HepG2 (cell line): ENCODE measurements around the gene CCDC142. TPM values are rescaled to one million over a fixed set of nuclear protein-coding genes. Genes with fewer than 3 reads are reported as not detected.

ENCODE experiments used
- ESRRA ChIP-seq: sonication (generic); formaldehyde crosslinking; IDR thresholded peaks from 2 replicates; pipeline ENCODE4 v1.5.1; 2020; ENCODE audit warnings: mild to moderate bottlenecking, low read depth, missing genetic modification reagents
- HNRNPUL1 ChIP-seq: fragments of 200-400 bp; formaldehyde crosslinking; IDR thresholded peaks from 2 replicates; pipeline ENCODE4 v1.6.1; 2017; ENCODE audit warnings: low read depth, mild to moderate bottlenecking, low read length, moderate library complexity
- NFIB ChIP-seq: sonication (generic); formaldehyde crosslinking; IDR thresholded peaks from 2 replicates; pipeline ENCODE4 v1.9.0; 2021; ENCODE audit warnings: missing genetic modification reagents, mild to moderate bottlenecking, borderline replicate concordance
- PCBP1 ChIP-seq: fragments of 200-400 bp; formaldehyde crosslinking; IDR thresholded peaks from 2 replicates; pipeline ENCODE4 v1.6.1; 2017; ENCODE audit warnings: mild to moderate bottlenecking, low read depth, low read length, borderline replicate concordance
- PHB2 ChIP-seq: fragments of 450-650 bp; IDR thresholded peaks from 2 replicates; pipeline ENCODE4 v1.6.1; 2018; ENCODE audit not compliant: partially characterized antibody
- SPEN ChIP-seq: sonication (generic); formaldehyde crosslinking; IDR thresholded peaks from 2 replicates; pipeline ENCODE4 v1.5.1; 2020; ENCODE audit warnings: low read depth, mild to moderate bottlenecking, missing genetic modification reagents
- ZBTB46 ChIP-seq: sonication (generic); formaldehyde crosslinking; IDR thresholded peaks from 2 replicates; pipeline ENCODE4 v1.4.0; 2020; ENCODE audit warnings: mild to moderate bottlenecking, missing genetic modification reagents, borderline replicate concordance
- ZFYVE20 ChIP-seq: sonication (generic); formaldehyde crosslinking; IDR thresholded peaks from 2 replicates; pipeline ENCODE4 v1.8.0; 2023; ENCODE audit warnings: low read depth, mild to moderate bottlenecking, moderate library complexity, missing genetic modification reagents, borderline replicate concordance
- ZIK1 ChIP-seq: sonication (generic); formaldehyde crosslinking; IDR thresholded peaks from 2 replicates; pipeline ENCODE4 v1.5.0; 2020; ENCODE audit warnings: mild to moderate bottlenecking, low read depth, missing genetic modification reagents, borderline replicate concordance
- ZNF615 ChIP-seq: sonication (generic); formaldehyde crosslinking; IDR thresholded peaks from 2 replicates; pipeline ENCODE4 v1.5.0; 2020; ENCODE audit warnings: mild to moderate bottlenecking, missing genetic modification reagents, borderline replicate concordance
- ZNF709 ChIP-seq: sonication (generic); formaldehyde crosslinking; IDR thresholded peaks from 2 replicates; pipeline ENCODE4 v1.5.0; 2020; ENCODE audit warnings: mild to moderate bottlenecking, missing genetic modification reagents
- ZNF772 ChIP-seq: sonication (generic); formaldehyde crosslinking; IDR thresholded peaks from 2 replicates; pipeline ENCODE4 v1.5.0; 2020; ENCODE audit warnings: mild to moderate bottlenecking, missing genetic modification reagents
- polyA plus RNA-seq, 8 experiments: library from polyadenylated mRNA; depleted of rRNA in 3 of 8; stranded (reverse) in 7 of 8; unstranded in 1 of 8; fragments of >200 nt; fragmentation: Illumina TruSeq in 4 of 8; extraction: Trizol in 4 of 8; gene quantifications; 2 replicates each; pipeline versions ENCODE4 v1.2.1 to v1.2.3, GENCODE V29; 2011 to 2016; ENCODE audit warnings: low read depth in 4 of 8, missing spikeins in 1 of 8, mixed read lengths in 1 of 8; ENCODE audit not compliant: insufficient read depth in 1 of 8
- total RNA-seq, 5 experiments: library from RNA; depleted of rRNA; stranded (reverse); fragments of >200 nt; fragmentation: Illumina TruSeq; extraction: Trizol; gene quantifications; 2 replicates each; pipeline ENCODE4 v1.2.3, GENCODE V29; 2016; ENCODE audit warnings: low read depth in 1 of 5
- TF ChIP-seq, protein P1 (sequence below): sonication (generic); formaldehyde crosslinking; IDR thresholded peaks from 2 replicates; pipeline ENCODE4; 2020; ENCODE audit warnings: missing genetic modification reagents, mild to moderate bottlenecking, borderline replicate concordance
- TF ChIP-seq, protein P2 (sequence below): sonication (generic); IDR thresholded peaks from 2 replicates; pipeline ENCODE4 v1.6.1; 2016; ENCODE audit warnings: low read depth, borderline replicate concordance
- TF ChIP-seq, protein P3 (sequence below), 2 experiments: sonication (generic) in 1 of 2; formaldehyde crosslinking in 1 of 2; IDR thresholded peaks; 2 replicates each; pipeline versions ENCODE4 v1.6.1 to v1.9.0; 2014 to 2022; ENCODE audit warnings: antibody characterized with exemption in 1 of 2, borderline replicate concordance in 1 of 2, inconsistent platforms in 1 of 2, low read depth in 1 of 2, missing genetic modification reagents in 1 of 2

The CCDC142 gene
- total and polyA plus RNA-seq, 2 of the 13 experiments (the other 11 are each of a cell fraction or from before 2014, with no cell fraction given), result 14.7 to 30.4 TPM

DNA sequence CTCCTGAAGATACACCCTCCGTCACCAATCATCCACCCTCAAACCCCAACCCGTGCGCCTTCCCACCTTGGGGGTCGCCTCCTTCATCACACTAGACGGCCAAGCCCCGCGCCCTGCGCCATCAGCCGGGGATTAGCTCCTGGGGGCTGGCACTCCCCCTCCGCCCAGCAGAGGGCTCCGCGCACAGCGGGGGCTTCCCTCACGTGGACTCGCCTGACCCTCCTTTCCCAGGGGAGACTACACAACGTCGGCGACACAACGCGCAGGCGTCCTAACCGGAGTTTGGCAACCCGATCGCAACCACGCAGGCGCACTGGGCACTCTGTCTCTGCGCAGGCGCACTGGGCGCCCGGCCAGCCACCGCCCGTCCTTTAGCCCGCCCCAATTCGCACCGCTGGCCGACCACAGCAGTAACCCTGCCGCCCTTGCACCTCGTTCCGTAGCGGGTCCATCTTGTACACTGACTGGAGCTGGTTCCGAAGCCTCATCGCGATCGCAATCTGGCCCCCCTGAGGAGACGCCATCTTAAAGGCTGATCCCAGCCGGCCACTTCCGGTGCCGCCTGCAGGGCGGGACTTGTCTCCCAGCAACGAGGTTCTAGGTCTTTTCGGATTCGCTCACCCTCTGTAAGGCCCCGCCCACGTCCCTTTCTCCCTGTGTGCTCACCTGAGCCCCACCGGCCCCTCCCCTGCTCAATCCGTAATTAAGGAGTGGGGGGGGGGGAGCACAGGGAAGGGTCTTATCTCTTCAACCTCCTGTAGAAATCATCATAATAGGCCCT lies 24.5 kb upstream of the CCDC142 start, which contains the start of gene PCGF1 (continued):
- peak; percentile 71 for TF ChIP-seq ESRRA (CRISPR knock-in tag)
- peak; percentile 96 for TF ChIP-seq ZNF772 (CRISPR knock-in tag)
- TF ChIP-seq, protein P1, sequence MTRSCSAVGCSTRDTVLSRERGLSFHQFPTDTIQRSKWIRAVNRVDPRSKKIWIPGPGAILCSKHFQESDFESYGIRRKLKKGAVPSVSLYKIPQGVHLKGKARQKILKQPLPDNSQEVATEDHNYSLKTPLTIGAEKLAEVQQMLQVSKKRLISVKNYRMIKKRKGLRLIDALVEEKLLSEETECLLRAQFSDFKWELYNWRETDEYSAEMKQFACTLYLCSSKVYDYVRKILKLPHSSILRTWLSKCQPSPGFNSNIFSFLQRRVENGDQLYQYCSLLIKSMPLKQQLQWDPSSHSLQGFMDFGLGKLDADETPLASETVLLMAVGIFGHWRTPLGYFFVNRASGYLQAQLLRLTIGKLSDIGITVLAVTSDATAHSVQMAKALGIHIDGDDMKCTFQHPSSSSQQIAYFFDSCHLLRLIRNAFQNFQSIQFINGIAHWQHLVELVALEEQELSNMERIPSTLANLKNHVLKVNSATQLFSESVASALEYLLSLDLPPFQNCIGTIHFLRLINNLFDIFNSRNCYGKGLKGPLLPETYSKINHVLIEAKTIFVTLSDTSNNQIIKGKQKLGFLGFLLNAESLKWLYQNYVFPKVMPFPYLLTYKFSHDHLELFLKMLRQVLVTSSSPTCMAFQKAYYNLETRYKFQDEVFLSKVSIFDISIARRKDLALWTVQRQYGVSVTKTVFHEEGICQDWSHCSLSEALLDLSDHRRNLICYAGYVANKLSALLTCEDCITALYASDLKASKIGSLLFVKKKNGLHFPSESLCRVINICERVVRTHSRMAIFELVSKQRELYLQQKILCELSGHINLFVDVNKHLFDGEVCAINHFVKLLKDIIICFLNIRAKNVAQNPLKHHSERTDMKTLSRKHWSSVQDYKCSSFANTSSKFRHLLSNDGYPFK, result peak; percentile 96; the same call in 1 of the 2 replicates
- peak; percentile 93 for TF ChIP-seq SPEN
- TF ChIP-seq ZNF709 (CRISPR knock-in tag), result peak; percentile 93
- TF ChIP-seq, protein P2, sequence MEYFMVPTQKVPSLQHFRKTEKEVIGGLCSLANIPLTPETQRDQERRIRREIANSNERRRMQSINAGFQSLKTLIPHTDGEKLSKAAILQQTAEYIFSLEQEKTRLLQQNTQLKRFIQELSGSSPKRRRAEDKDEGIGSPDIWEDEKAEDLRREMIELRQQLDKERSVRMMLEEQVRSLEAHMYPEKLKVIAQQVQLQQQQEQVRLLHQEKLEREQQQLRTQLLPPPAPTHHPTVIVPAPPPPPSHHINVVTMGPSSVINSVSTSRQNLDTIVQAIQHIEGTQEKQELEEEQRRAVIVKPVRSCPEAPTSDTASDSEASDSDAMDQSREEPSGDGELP, result peak; percentile 61; the same call in 1 of the 2 replicates
- no peak for TF ChIP-seq HNRNPUL1
- peak; percentile 75; the same call in 1 of the 2 replicates for TF ChIP-seq ZFYVE20
- TF ChIP-seq ZIK1, result peak; percentile 96
- TF ChIP-seq, protein P3, sequence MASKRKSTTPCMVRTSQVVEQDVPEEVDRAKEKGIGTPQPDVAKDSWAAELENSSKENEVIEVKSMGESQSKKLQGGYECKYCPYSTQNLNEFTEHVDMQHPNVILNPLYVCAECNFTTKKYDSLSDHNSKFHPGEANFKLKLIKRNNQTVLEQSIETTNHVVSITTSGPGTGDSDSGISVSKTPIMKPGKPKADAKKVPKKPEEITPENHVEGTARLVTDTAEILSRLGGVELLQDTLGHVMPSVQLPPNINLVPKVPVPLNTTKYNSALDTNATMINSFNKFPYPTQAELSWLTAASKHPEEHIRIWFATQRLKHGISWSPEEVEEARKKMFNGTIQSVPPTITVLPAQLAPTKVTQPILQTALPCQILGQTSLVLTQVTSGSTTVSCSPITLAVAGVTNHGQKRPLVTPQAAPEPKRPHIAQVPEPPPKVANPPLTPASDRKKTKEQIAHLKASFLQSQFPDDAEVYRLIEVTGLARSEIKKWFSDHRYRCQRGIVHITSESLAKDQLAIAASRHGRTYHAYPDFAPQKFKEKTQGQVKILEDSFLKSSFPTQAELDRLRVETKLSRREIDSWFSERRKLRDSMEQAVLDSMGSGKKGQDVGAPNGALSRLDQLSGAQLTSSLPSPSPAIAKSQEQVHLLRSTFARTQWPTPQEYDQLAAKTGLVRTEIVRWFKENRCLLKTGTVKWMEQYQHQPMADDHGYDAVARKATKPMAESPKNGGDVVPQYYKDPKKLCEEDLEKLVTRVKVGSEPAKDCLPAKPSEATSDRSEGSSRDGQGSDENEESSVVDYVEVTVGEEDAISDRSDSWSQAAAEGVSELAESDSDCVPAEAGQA (IDR thresholded peaks at IDR 0.05; ENCODE audit: low read depth), result peak; percentile 87
- TF ChIP-seq, protein P3 (CRISPR knock-in tag; IDR thresholded peaks at IDR 0.05; ENCODE audit: borderline replicate concordance), result no peak
- no peak for TF ChIP-seq PHB2
- no peak for TF ChIP-seq ZBTB46 (CRISPR knock-in tag)
- TF ChIP-seq NFIB, result no peak
- TF ChIP-seq PCBP1, result peak; percentile 78; the same call in 1 of the 2 replicates
- TF ChIP-seq ZNF615 (CRISPR knock-in tag), result peak; percentile 55; the same call in 1 of the 2 replicates
